GM21390 (cell line): ENCODE measurements around the gene MYOZ2.

Experiments
- ATAC-seq: cut with Tn5 transposase; IDR thresholded peaks from one replicate; pipeline ENCODE4 v1.9.1; 2021; ENCODE audit not compliant: unreplicated experiment

MYOZ2 gene

DNA sequence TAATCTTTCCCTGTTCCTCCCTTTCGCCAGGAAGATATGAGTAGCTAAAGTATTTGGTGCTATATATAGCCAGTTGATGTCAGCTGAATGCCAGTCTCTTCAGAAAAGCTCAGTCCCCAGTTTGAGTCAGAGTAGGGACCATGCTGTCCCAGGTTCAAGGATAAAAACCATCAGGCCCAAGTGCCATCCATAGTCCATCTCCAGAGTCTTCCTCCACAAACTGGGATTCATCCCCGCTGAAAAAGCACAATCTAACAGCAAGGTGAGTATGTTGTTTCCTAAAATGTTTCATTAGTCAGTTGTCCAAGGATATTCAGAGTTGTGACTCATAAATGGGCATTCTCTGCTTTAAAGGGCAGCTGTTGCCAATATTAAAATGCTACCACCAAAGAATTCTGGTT, at the start of gene MYOZ2:
Gene MYOZ2, plus strand, starts transcription at position 112 of the 401 bp plus-strand sequence. CDS start 694 bp downstream, outside the sequence.
- no peak for ATAC-seq

GRCh38 chr4:119087121-119087520, 48.5 kb upstream of the MYOZ2 start:
- ATAC-seq: no peak

DNA sequence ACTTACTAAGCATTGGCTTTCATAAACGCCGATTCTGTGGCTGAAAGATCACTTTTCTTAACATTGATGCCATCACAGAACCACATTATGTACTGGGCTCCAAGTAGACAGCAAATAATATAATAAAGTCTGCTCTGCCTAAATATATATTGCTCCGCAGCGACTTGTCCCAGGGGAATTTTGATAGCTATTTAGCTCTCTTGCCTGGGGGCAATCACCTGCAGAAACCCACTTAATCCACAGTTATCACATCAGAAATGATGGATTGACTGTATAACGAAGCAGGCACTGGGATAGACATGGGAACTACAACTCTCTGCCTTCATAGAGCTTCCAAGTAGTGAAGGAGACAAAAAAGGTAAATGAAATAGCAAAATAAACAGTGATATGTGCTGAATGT, 48.0 kb upstream of the MYOZ2 start:
- no peak for ATAC-seq

GRCh38 chr4:119093042-119093827, 42.4 kb upstream of the MYOZ2 start:
- ATAC-seq: no peak

DNA sequence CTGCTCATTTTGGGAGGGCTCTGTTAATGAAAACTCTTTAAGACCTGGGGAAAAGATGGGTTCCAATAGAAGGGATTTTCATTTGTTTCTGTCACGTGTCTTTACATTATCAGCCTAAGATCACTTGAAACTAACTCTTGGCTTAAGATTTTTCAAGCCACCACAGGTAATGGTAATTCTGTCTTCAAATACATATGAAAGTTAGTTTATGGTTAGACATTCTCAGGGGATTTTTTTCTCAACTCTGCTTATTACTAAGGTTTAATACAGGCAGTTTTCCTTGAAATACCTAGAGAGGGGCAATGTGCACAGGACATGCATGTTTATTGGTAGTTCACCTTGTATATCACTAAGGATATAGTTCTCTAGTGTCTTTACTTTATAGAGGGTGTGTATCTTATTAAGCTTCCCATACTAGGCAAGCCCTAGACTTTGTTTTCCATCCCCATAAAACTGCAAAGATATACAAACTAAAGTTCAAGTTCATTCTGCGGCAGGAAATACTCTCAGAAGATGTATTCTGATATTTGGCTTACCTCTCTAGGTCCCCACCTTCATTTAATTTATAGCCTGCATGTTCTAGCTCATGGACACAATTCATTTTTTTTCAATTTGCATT, 38.2 kb upstream of the MYOZ2 start:
- peak; percentile 62 for ATAC-seq

DNA sequence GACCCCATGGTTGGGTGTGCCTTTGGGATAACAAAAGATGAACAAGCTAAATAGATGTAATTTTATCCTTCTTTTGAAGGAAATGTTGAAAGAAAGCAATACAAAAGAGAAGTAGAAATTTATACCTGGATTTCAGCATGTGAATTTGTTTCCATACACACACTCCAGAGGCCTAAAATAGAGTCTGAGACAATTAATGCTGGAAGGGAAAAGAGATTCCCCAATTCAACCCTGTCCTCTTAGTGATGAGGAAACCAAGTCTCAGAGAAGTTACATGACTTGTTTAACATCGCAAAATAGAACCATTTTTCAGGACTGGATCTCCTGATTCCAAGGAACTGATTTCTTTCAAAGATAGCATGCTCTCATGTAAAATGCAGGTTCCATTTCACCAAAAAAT, 37.3 kb upstream of the MYOZ2 start:
- ATAC-seq: no peak

GRCh38 chr4:119099227-119099810, 36.3 kb upstream of the MYOZ2 start:
- no peak for ATAC-seq

DNA sequence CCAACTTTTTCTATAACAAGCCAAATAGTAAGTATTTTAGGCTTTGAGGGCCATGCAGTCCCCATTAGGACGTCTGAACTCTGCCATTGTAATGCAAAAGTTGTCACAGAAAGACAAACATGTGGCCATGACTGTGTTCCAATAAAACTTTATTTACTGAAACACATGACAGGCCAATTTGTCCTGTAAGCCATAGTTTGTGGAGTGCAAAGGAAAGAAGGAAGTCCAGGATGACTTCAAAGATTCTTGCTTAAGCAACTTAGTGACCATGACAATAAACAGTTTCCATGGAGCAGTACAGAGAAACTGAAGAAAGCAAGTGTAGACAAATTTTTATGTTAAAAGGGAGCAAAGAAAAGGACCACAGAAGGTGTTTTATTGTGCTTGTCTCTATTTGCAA, 35.0 kb upstream of the MYOZ2 start:
- ATAC-seq: no peak

GRCh38 chr4:119103263-119103662, 32.4 kb upstream of the MYOZ2 start:
- ATAC-seq: no peak

DNA sequence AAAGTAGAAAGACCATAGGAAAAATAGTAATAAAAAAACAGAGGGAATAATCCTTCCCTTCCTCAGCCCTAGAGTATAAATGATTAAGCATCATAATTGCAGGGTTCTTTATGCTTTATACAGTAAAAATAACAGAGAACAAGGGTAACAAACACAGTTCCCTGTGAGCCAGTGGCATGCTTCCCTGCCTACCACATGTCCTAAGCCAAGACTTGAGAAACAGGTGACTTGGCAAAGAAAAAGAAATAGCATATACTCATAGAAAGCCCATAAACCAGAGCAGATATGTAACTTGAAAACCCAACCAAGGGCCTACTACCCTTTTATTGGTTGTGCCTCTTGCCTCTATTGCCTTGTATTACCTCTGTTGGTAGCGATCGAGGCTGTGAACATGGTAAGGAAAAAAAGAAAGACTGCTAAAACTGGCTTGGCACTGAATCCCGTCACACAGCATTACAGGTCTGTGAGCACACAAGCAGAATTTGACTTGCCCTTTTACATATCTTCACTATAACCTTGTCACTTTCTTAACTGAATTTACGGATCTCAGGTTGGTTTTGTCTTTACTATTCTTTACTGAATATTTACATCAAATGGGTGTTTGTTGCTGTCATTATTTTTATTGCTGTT, 30.9 kb upstream of the MYOZ2 start:
- no peak for ATAC-seq

- ATAC-seq: no peak
These were observed 30.0 kb upstream of the MYOZ2 start for GRCh38 chr4:119105605-119106004.

- no peak for ATAC-seq
These were observed 29.3 kb upstream of the MYOZ2 start for GRCh38 chr4:119106036-119107000.

GRCh38 chr4:119110121-119110520, 25.5 kb upstream of the MYOZ2 start:
- ATAC-seq: no peak

GRCh38 chr4:119111296-119111695, 24.3 kb upstream of the MYOZ2 start:
- no peak for ATAC-seq

- ATAC-seq: no peak
These were observed 22.5 kb upstream of the MYOZ2 start for GRCh38 chr4:119113033-119113655.

GRCh38 chr4:119116021-119116420, 19.6 kb upstream of the MYOZ2 start:
- no peak for ATAC-seq

DNA sequence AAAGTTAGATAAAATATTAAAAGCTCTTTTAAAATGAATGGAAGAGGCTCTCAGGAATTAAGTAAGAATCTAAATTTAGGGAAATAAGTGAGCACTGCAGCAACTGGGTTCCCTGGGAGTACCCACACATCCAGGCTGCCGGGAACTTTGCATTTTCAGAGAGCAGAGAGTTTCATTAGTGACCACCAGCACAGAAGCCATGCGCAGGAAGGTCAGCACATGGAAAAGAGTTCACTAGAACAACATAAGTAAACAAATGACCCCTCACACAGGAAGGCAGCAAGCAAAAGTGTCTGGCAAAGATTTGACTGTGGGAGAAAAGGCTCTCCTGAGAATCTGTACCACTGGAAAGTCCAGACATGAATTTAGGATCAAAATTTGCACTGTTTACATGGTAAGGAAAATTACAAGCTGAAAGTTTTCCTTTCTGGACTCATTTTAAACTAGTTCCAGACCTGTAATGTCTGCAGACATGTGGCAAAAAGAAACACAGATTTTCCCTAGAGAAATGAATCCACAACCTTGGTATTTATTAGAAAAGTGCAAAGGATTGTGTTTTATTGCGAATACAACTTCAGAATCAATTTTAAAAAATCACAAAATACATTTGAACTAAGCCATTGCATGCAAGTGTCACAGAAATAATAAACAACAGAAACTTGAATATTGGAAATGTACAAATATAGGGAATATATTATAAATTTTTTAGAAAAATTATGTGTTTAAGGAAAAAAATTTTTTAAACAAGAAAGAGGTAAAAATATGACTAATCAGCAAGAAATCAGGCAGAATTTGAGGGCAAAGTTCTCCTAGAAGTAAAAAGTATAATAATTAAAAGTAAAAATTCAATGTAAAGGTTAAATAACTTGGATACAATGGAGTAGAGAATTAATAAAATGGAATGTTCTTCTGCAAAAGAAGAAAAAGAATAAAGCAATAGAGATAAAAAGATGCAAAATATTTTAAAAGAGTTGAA, 18.4 kb upstream of the MYOZ2 start:
- no peak for ATAC-seq

DNA sequence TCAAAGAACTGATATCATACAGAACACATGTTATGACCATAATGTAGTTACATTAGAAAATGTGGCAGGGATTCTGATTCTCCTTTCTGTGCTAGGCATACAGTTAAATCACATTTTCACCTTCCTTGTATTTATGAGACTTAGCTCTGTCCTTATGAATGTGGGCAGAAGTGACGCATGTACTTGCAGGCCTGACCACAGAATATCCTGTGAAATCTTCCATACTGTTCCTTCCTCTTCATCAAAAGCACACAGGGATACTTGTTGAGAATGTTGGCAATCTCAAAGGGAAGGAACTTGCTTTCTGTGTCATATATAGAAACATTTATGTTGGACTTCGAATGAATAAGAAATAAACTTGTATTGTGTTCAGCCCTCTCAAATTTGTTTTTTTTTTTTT, 17.2 kb upstream of the MYOZ2 start:
- ATAC-seq: no peak

- ATAC-seq: no peak
These were observed 11.3 kb upstream of the MYOZ2 start for GRCh38 chr4:119124352-119124751.
